ENCODE results near the gene PAFAH2.

Gene PAFAH2

GRCh38 chr1:25997828-25998761, at the start of gene PAFAH2:
PAFAH2 (minus strand) TSS chr1:25998063; CDS start chr1:25990816, 7,247 bp downstream.
- peak; percentile 93 for DNase-seq

GRCh38 chr1:26047278-26047874, 49.5 kb upstream of the PAFAH2 start:
- no peak for DNase-seq

- DNase-seq = no peak
Observed at GRCh38 chr1:26046246-26047095, 48.6 kb upstream of the PAFAH2 start.

- no peak for DNase-seq
Observed at GRCh38 chr1:26045722-26046245, 47.9 kb upstream of the PAFAH2 start, which contains the start of gene SLC30A2. SLC30A2 (minus strand) TSS chr1:26046118; CDS start chr1:26045896, 222 bp downstream.

GRCh38 chr1:26044971-26045721, 47.3 kb upstream of the PAFAH2 start:
- no peak for DNase-seq

GRCh38 chr1:26044414-26044813, 46.6 kb upstream of the PAFAH2 start:
- DNase-seq = no peak

- DNase-seq = no peak
Observed at GRCh38 chr1:26043765-26044164, 45.9 kb upstream of the PAFAH2 start.

- DNase-seq = no peak
Observed at GRCh38 chr1:26041978-26042377, 44.1 kb upstream of the PAFAH2 start.

GRCh38 chr1:26041401-26041800, 43.5 kb upstream of the PAFAH2 start:
- DNase-seq = no peak

GRCh38 chr1:26038904-26039303, 41.0 kb upstream of the PAFAH2 start:
- no peak for DNase-seq

- DNase-seq = no peak
Observed at GRCh38 chr1:26038477-26038876, 40.6 kb upstream of the PAFAH2 start.

- no peak for DNase-seq
Observed at GRCh38 chr1:26037904-26038303, 40.0 kb upstream of the PAFAH2 start.

GRCh38 chr1:26036756-26037281, 39.0 kb upstream of the PAFAH2 start:
- no peak for DNase-seq

GRCh38 chr1:26035959-26036755, 38.3 kb upstream of the PAFAH2 start:
- DNase-seq = peak; percentile 67

- peak; percentile 85 for DNase-seq
Observed at GRCh38 chr1:26035203-26035958, 37.5 kb upstream of the PAFAH2 start.

GRCh38 chr1:26034504-26035202, 36.8 kb upstream of the PAFAH2 start:
- DNase-seq = no peak

GRCh38 chr1:26032656-26033357, 34.9 kb upstream of the PAFAH2 start:
- no peak for DNase-seq

- no peak for DNase-seq
Observed at GRCh38 chr1:26031611-26032220, 33.9 kb upstream of the PAFAH2 start.
